CD4-positive, alpha-beta memory T cell (primary cell): ENCODE results near the gene KIAA0753. TPM values are rescaled to one million over a fixed set of nuclear protein-coding genes. Genes with fewer than 3 reads are reported as not detected.

Experiments
- CTCF ChIA-PET: fragments of 350-600 bp; sonication (Branson Sonifier 250); formaldehyde crosslinking; loops from one replicate; lab custom pipeline; 2021; ENCODE audit warnings: inconsistent platforms; ENCODE audit not compliant: partially characterized antibody; lab: Charles Lee
- POLR2A ChIA-PET: fragments of 350-600 bp; sonication (Branson Sonifier 250); formaldehyde crosslinking; loops from one replicate; lab custom pipeline; 2021; ENCODE audit not compliant: partially characterized antibody; lab: Charles Lee
- DNase-seq, 5 donors: peaks; one replicate each; pipeline versions ENCODE4 v3.0.0 to v3.0.0-alpha.2; 2020 to 2022; ENCODE audit warnings: mixed read lengths in 1 of 5
- H3K27ac ChIP-seq: one replicate; pipeline ENCODE4 v1.7.0; 2013; ENCODE audit warnings: low read depth, low read length
- H3K27me3 ChIP-seq: 2 replicates; pipeline ENCODE4 v1.7.0; 2013; ENCODE audit warnings: mild to moderate bottlenecking, low read length, moderate library complexity; ENCODE audit not compliant: insufficient read depth
- H3K36me3 ChIP-seq: 2 replicates; pipeline ENCODE4 v1.7.0; 2013; ENCODE audit warnings: mild to moderate bottlenecking, low read length, moderate library complexity; ENCODE audit not compliant: insufficient read depth
- H3K4me1 ChIP-seq: 2 replicates; pipeline ENCODE4 v1.7.0; 2013; ENCODE audit warnings: mild to moderate bottlenecking, low read length, moderate library complexity; ENCODE audit not compliant: insufficient read depth
- H3K4me3 ChIP-seq, 2 donors: one replicate each; pipeline ENCODE4 v1.7.0; 2013; ENCODE audit warnings: low read length in 2 of 2, mild to moderate bottlenecking in 1 of 2
- H3K9me3 ChIP-seq, 2 donors: one replicate each; pipeline ENCODE4 v1.7.0; 2013; ENCODE audit warnings: low read length in 2 of 2, control low read depth in 1 of 2; ENCODE audit not compliant: control insufficient read depth in 1 of 2
- H3K27ac Mint-ChIP-seq, 7 donors: one replicate each; pipeline ENCODE4 v1.8.0; 2020 to 2021; ENCODE audit warnings: mixed read lengths in 7 of 7, mild to moderate bottlenecking in 6 of 7, inconsistent platforms in 3 of 7, moderate library complexity in 3 of 7
- H3K27me3 Mint-ChIP-seq, 2 donors: one replicate each; pipeline ENCODE4 v1.8.0; 2020 to 2021; ENCODE audit warnings: mixed read lengths in 2 of 2
- H3K36me3 Mint-ChIP-seq, 2 donors: one replicate each; pipeline ENCODE4 v1.8.0; 2020 to 2021; ENCODE audit warnings: mixed read lengths in 2 of 2, inconsistent platforms in 1 of 2, mild to moderate bottlenecking in 1 of 2
- H3K4me1 Mint-ChIP-seq, 4 donors: one replicate each; pipeline ENCODE4 v1.8.0; 2020 to 2021; ENCODE audit warnings: mixed read lengths in 4 of 4, mild to moderate bottlenecking in 1 of 4
- H3K4me3 Mint-ChIP-seq, 8 donors: one replicate each; pipeline ENCODE4 v1.8.0; 2020 to 2021; ENCODE audit warnings: mixed read lengths in 8 of 8, mild to moderate bottlenecking in 7 of 8, moderate library complexity in 6 of 8, inconsistent platforms in 3 of 8
- H3K9me3 Mint-ChIP-seq, 8 donors: one replicate each; pipeline ENCODE4 v1.8.0; 2020 to 2021; ENCODE audit warnings: mixed read lengths in 8 of 8, mild to moderate bottlenecking in 5 of 8, inconsistent platforms in 3 of 8, moderate library complexity in 1 of 8
- intact Hi-C: fragments of 100-400 bp; cut with micrococcal nuclease; formaldehyde crosslinking; loops from one replicate; pipeline ENCODE4 v1.15.1; 2023
- microRNA-seq: library from miRNA; unstranded; fragments of <30 nt; microRNA quantifications from one replicate; pipeline ENCODE4 v1.2.0, GENCODE V29; 2021; ENCODE audit warnings: borderline replicate concordance, borderline number of aligned reads, borderline microRNAs expressed, mixed read lengths
- polyA plus RNA-seq, 2 donors: library from polyadenylated mRNA; unstranded; fragments of 300-500 nt; fragmentation: Illumina TruSeq; gene quantifications; one replicate each; pipeline ENCODE4 v1.2.3, GENCODE V29; 2021
- total RNA-seq, 2 experiments: library from RNA; stranded (reverse); gene quantifications; one replicate each; pipeline ENCODE4 v1.2.3, GENCODE V29; 2021

KIAA0753 gene
- total and polyA plus RNA-seq, 4 experiments from 2014 or later: 1.8 to 18.6 (median 9.5) TPM

DNA sequence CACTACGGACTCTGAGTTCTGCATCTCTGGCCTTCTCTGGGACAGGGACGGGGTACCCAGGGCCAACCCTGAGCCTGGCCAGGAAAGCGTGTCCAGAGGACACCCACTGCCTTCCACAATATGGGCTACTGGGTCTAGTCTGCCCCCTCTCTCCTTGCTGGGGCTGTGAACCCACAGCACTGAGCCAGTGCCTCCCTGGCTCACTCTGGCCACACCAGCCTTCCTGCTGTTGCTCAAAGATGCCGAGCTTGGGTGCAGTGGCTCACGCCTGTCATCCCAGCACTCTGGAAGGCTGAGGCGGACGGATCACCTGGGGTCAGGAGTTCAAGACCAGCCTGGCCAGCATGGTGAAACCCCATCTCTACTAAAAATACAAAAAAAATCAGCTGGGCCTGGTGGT, 108.9 kb downstream of the KIAA0753 start:
- no peak overlapping the region for H3K4me3 ChIP-seq
- H3K4me3 Mint-ChIP-seq: no peak overlapping the region
- intact Hi-C loops: no loop called here
- H3K4me1 ChIP-seq: no peaks in the 10 kb centered on the region
- no peaks in the 10 kb centered on the region for H3K4me1 Mint-ChIP-seq
- H3K27me3 Mint-ChIP-seq: peaks cover 2 to 3% of the 10 kb centered on the region in 2 donors
- H3K36me3 ChIP-seq: no peaks in the 10 kb centered on the region
- no peak for DNase-seq
- no peaks in the 10 kb centered on the region for H3K36me3 Mint-ChIP-seq
- H3K27ac ChIP-seq: no peak overlapping the region
- no peak overlapping the region for H3K27ac Mint-ChIP-seq
- POLR2A ChIA-PET: no interaction called here
- no peaks in the 10 kb centered on the region for H3K9me3 Mint-ChIP-seq
- no peaks in the 10 kb centered on the region for H3K27me3 ChIP-seq
- no peaks in the 10 kb centered on the region for H3K9me3 ChIP-seq
- CTCF ChIA-PET: no interaction called here

DNA sequence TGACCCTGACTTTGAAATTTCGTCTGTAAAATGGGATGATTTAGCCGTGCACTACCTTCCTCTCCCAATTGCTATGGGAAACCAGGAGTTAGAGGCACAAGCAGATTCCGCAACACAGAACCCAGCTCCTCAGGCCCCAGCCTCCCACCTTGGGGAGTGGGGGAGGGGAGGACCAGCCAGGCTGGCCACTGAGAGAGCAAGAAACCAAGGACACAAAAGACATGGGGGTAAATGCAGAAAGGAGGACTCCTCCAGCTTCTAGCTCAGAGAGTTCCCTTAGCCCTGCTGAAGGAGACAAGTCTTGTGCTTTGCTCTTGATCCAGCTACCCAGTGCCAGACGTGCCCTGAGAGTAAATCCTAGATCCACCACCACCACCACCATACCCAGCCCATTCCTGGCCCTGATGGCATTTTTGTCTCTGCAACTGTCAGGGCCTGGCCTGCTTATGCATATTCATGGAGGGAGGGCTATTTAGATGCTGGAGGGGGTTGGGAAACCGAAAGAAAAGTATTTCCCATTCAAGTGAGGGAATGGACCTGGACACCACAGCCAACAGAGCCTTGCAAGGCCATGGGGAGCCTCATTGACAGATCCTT, 110.1 kb downstream of the KIAA0753 start:
- H3K9me3 Mint-ChIP-seq: no peaks in the 10 kb centered on the region
- POLR2A ChIA-PET: no interaction called here

DNA sequence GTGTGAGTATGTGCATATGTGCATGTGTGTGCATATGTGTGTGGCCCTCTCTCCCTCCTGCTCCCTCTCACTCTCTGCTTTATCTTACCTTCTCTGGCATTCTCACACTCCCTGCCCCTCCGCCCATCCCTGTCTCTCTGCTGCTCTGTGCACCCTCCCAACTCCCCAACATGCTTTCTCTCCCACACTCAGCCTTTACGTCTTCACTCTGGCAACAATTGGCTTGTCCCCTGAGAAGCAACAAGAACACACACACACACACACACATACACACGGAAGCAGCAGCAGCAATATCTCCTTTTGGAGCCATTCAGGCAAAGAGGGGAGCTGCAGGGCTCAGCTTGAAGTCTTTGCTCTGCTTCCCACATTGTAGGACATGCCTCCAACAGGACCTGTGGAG, 112.0 kb downstream of the KIAA0753 start:
- intact Hi-C loops: no loop called here
- Histone ChIP-seq H3K27ac (no peak overlapping the region), H3K9me3 (no peaks in the 10 kb centered on the region), H3K36me3 (no peaks in the 10 kb centered on the region), H3K4me1 (no peaks in the 10 kb centered on the region), H3K27me3 (no peaks in the 10 kb centered on the region), H3K4me3 (no peak overlapping the region)
- H3K4me3 Mint-ChIP-seq: no peak overlapping the region
- H3K36me3 Mint-ChIP-seq: no peaks in the 10 kb centered on the region
- peaks cover 2% of the 10 kb centered on the region in 2 donors for H3K27me3 Mint-ChIP-seq
- DNase-seq: no peak
- H3K27ac Mint-ChIP-seq: no peak overlapping the region
- H3K4me1 Mint-ChIP-seq: no peaks in the 10 kb centered on the region
- CTCF ChIA-PET: no interaction called here
- POLR2A ChIA-PET: no interaction called here
- H3K9me3 Mint-ChIP-seq: no peaks in the 10 kb centered on the region

More for the DNA sequence above, 110.1 kb downstream of the KIAA0753 start:
- H3K27ac ChIP-seq: no peak overlapping the region
- H3K9me3 ChIP-seq: no peaks in the 10 kb centered on the region
- H3K4me1 Mint-ChIP-seq: no peaks in the 10 kb centered on the region
- H3K36me3 ChIP-seq: no peaks in the 10 kb centered on the region
- no peak for DNase-seq
- intact Hi-C loops: no loop called here
- peaks cover 2 to 3% of the 10 kb centered on the region in 2 donors for H3K27me3 Mint-ChIP-seq
- no peaks in the 10 kb centered on the region for H3K36me3 Mint-ChIP-seq
- H3K4me1 ChIP-seq: no peaks in the 10 kb centered on the region
- no peak overlapping the region for H3K4me3 Mint-ChIP-seq
- CTCF ChIA-PET: no interaction called here
- no peak overlapping the region for H3K4me3 ChIP-seq
- H3K27ac Mint-ChIP-seq: peak overlapping the region in 1 of 7 donors; percentile 4
- H3K27me3 ChIP-seq: no peaks in the 10 kb centered on the region

Small RNA genes within 50 kb of the gene (microRNA-seq; reads per million reads assigned to microRNA genes)
- gene MIR4520-1 (not detected), gene MIR4520-2 (not detected)

Other genes with a start within 250 kb of the KIAA0753 start
- gene AIPL1, start 205.6 kb downstream of the KIAA0753 start, total RNA-seq: not detected
- not detected for gene AIPL1, start 205.6 kb downstream of the KIAA0753 start, polyA plus RNA-seq
- not detected for gene PIMREG, start 196.3 kb downstream of the KIAA0753 start, total RNA-seq
- gene PIMREG, start 196.3 kb downstream of the KIAA0753 start, polyA plus RNA-seq: not detected
- under 1 TPM; 0.29 to 0.50 TPM for gene PITPNM3, start 84.2 kb downstream of the KIAA0753 start, total RNA-seq
- gene PITPNM3, start 84.2 kb downstream of the KIAA0753 start, polyA plus RNA-seq: under 1 TPM in 1 of 2 donors, not detected in 1; 0.05 TPM
- gene TXNDC17, start 349 bp upstream of the KIAA0753 start, total RNA-seq: 10 to 100 TPM; 17.0 to 27.1 TPM
- 100 to 1,000 TPM in 1 of 2 donors, 10 to 100 TPM in 1; 74.7 to 122 TPM for gene TXNDC17, start 349 bp upstream of the KIAA0753 start, polyA plus RNA-seq
- 10 to 100 TPM; 30.8 to 35.8 TPM for gene MED31, start 10.9 kb upstream of the KIAA0753 start, total RNA-seq
- 10 to 100 TPM; 25.6 to 44.7 TPM for gene MED31, start 10.9 kb upstream of the KIAA0753 start, polyA plus RNA-seq
- 1 to 10 TPM; 4.0 to 4.3 TPM for gene C17orf100, start 11.1 kb upstream of the KIAA0753 start, total RNA-seq
- gene C17orf100, start 11.1 kb upstream of the KIAA0753 start, polyA plus RNA-seq: 1 to 10 TPM; 4.3 to 4.7 TPM
- gene SLC13A5, start 72.7 kb upstream of the KIAA0753 start, total RNA-seq: not detected
- not detected for gene SLC13A5, start 72.7 kb upstream of the KIAA0753 start, polyA plus RNA-seq
- gene XAF1, start 115.3 kb upstream of the KIAA0753 start, total RNA-seq: 10 to 100 TPM; 91.0 to 99.3 TPM
- gene XAF1, start 115.3 kb upstream of the KIAA0753 start, polyA plus RNA-seq: 10 to 100 TPM in 1 of 2 donors, 1 to 10 TPM in 1; 8.0 to 44.0 TPM
- gene FBXO39, start 135.5 kb upstream of the KIAA0753 start, total RNA-seq: under 1 TPM; 0.20 to 0.25 TPM
- under 1 TPM in 1 of 2 donors, not detected in 1; 0.14 TPM for gene FBXO39, start 135.5 kb upstream of the KIAA0753 start, polyA plus RNA-seq
- gene TEKT1, start 191.0 kb upstream of the KIAA0753 start, total RNA-seq: not detected
- gene TEKT1, start 191.0 kb upstream of the KIAA0753 start, polyA plus RNA-seq: not detected